NT2/D1 (cell line): ENCODE measurements around the gene SMIM8.
"Not testable (repeated sequence)": the region's sequence is repeated elsewhere in the genome, so short reads cannot be mapped to it uniquely, and the experiment has no call there.

ENCODE experiments used
- DNase-seq: peaks from one replicate; pipeline ENCODE4 v3.0.0-alpha.2; 2011; ENCODE audit warnings: low read depth, low spot score
- H3K27me3 ChIP-seq: 2 replicates; pipeline ENCODE4 v1.6.0; 2011; ENCODE audit warnings: mild to moderate bottlenecking; ENCODE audit not compliant: insufficient read length, insufficient read depth
- H3K36me3 ChIP-seq: 2 replicates; pipeline ENCODE4 v1.6.1; 2011; ENCODE audit warnings: mild to moderate bottlenecking, low read length, mixed read lengths; ENCODE audit not compliant: insufficient read depth, insufficient read length
- H3K4me1 ChIP-seq: 2 replicates; pipeline ENCODE4 v1.5.1; 2011; ENCODE audit not compliant: insufficient read depth, insufficient read length
- H3K4me3 ChIP-seq: 2 replicates; pipeline ENCODE4 v1.5.1; 2011; ENCODE audit warnings: low read depth; ENCODE audit not compliant: insufficient read length
- H3K9ac ChIP-seq: 2 replicates; pipeline ENCODE4 v1.6.0; 2011; ENCODE audit warnings: low read depth; ENCODE audit not compliant: insufficient read length
- H3K9me3 ChIP-seq: 2 replicates; pipeline ENCODE4 v1.5.1; 2011; ENCODE audit warnings: mild to moderate bottlenecking, low read length; ENCODE audit not compliant: insufficient read depth
- SUZ12 ChIP-seq: IDR thresholded peaks from 2 replicates; pipeline ENCODE4 v1.6.1; 2011; ENCODE audit not compliant: insufficient read length, insufficient read depth; ENCODE audit errors: extremely low read depth
- YY1 ChIP-seq: IDR thresholded peaks from 2 replicates; pipeline ENCODE4 v1.6.1; 2011; ENCODE audit not compliant: insufficient read length, insufficient read depth
- ZNF274 ChIP-seq: IDR thresholded peaks from 2 replicates; pipeline ENCODE4 v1.6.1; 2011; ENCODE audit warnings: mild to moderate bottlenecking, low read depth, low read length

SMIM8 gene

GRCh38 chr6:87312860-87313259 lies 9.5 kb upstream of the SMIM8 start:
- Histone ChIP-seq H3K27me3 (no peaks in the 10 kb centered on the region), H3K4me3 (no peak overlapping the region), H3K9me3 (no peaks in the 10 kb centered on the region), H3K4me1 (no peaks in the 10 kb centered on the region), H3K36me3 (no peaks in the 10 kb centered on the region), H3K9ac (no peak overlapping the region)
- DNase-seq, result no peak
- TF ChIP-seq YY1 (no peak), SUZ12 (no peak), ZNF274 (no peak)

GRCh38 chr6:87315071-87315470 lies 7.3 kb upstream of the SMIM8 start:
- H3K4me3 ChIP-seq, result no peak overlapping the region
- no peak for DNase-seq
- no peak overlapping the region for H3K9ac ChIP-seq
- H3K4me1 ChIP-seq, result no peaks in the 10 kb centered on the region
- H3K27me3 ChIP-seq, result no peaks in the 10 kb centered on the region
- no peaks in the 10 kb centered on the region for H3K36me3 ChIP-seq
- no peak for TF ChIP-seq YY1
- no peak for TF ChIP-seq ZNF274
- TF ChIP-seq SUZ12, result no peak
- H3K9me3 ChIP-seq, result no peaks in the 10 kb centered on the region

- Histone ChIP-seq H3K9me3 (no peaks in the 10 kb centered on the region; the same call in 1 of the 2 replicates), H3K9ac (no peak overlapping the region), H3K27me3 (no peaks in the 10 kb centered on the region), H3K4me3 (no peak overlapping the region), H3K36me3 (no peaks in the 10 kb centered on the region), H3K4me1 (no peaks in the 10 kb centered on the region)
- TF ChIP-seq SUZ12 (no peak), ZNF274 (no peak), YY1 (no peak)
- no peak for DNase-seq
Observed at GRCh38 chr6:87319271-87319987, 3.0 kb upstream of the SMIM8 start.

GRCh38 chr6:87323880-87324279 lies 1.5 kb downstream of the SMIM8 start:
- not testable (repeated sequence) for H3K4me1 ChIP-seq, H3K27me3 ChIP-seq, H3K9ac ChIP-seq, H3K36me3 ChIP-seq, DNase-seq, H3K4me3 ChIP-seq, H3K9me3 ChIP-seq

- DNase-seq, result no peak
- no peak overlapping the region for H3K4me3 ChIP-seq
- TF ChIP-seq YY1 (no peak), SUZ12 (no peak), ZNF274 (no peak)
- no peaks in the 10 kb centered on the region for H3K36me3 ChIP-seq
- no peaks in the 10 kb centered on the region for H3K27me3 ChIP-seq
- 0 out of 2 replicates have a peak, but pooled peaks cover 7% of the 10 kb centered on the region for H3K9me3 ChIP-seq
- H3K4me1 ChIP-seq, result no peaks in the 10 kb centered on the region
- no peak overlapping the region for H3K9ac ChIP-seq
Observed at GRCh38 chr6:87330961-87331360, 8.6 kb downstream of the SMIM8 start.

GRCh38 chr6:87333033-87333432 lies 10.6 kb downstream of the SMIM8 start:
- no peak for DNase-seq
- TF ChIP-seq YY1 (no peak), ZNF274 (no peak), SUZ12 (no peak)
- no peaks in the 10 kb centered on the region for H3K27me3 ChIP-seq
- no peaks in the 10 kb centered on the region for H3K4me1 ChIP-seq
- no peak overlapping the region for H3K9ac ChIP-seq
- H3K36me3 ChIP-seq, result no peaks in the 10 kb centered on the region
- H3K9me3 ChIP-seq, result 0 out of 2 replicates have a peak, but pooled peaks cover 7% of the 10 kb centered on the region
- H3K4me3 ChIP-seq, result no peak overlapping the region

DNA sequence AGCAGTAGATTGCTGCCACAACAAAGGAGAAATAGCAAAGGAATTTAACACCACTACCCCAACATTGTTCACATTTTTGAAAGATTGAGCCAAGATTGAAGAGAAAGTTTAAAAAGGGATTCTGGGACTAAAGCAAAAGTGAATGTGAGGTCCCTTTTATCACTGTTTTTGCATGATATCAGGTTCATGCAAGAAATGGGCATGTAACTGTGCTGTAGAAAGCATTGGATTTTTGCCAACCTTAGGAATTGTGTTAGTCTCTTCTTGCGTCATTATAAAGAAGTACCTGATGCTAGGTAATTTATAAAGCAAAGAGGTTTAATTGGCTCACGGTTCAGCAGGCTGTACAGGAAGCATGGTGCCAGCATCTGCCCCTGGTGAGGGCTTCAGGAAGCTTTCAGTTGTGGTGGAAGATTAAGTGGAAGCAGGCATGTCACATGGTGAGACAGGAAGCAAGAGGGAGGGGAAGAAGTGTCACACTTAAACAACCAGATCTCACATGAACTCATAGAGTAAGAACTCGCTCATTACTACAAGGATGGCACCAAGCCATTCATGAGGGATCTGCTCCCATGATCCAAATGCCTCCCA lies 11.3 kb downstream of the SMIM8 start:
- 0 out of 2 replicates have a peak, but pooled peaks cover 7% of the 10 kb centered on the region for H3K9me3 ChIP-seq
- H3K4me1 ChIP-seq, result no peaks in the 10 kb centered on the region
- TF ChIP-seq YY1 (no peak), ZNF274 (no peak), SUZ12 (no peak)
- no peaks in the 10 kb centered on the region for H3K27me3 ChIP-seq
- H3K4me3 ChIP-seq, result no peak overlapping the region
- no peak overlapping the region for H3K9ac ChIP-seq
- no peak for DNase-seq
- H3K36me3 ChIP-seq, result no peaks in the 10 kb centered on the region
